GM23338 (cell line): ENCODE data around the gene MYG1. TPM values are rescaled to one million over a fixed set of nuclear protein-coding genes. Genes with fewer than 3 reads are reported as not detected.
"Not testable (repeated sequence)": the region's sequence is repeated elsewhere in the genome, so short reads cannot be mapped to it uniquely, and the experiment has no call there.

Experiments used
- ATAC-seq: fragments of 200-7000 bp; cut with Tn5 transposase; 3 replicates; pipeline ENCODE4 v1.9.1; 2020
- DNase-seq: peaks from one replicate; pipeline ENCODE4 v3.0.0-alpha.2; 2015; ENCODE audit warnings: low spot score
- H2AFZ ChIP-seq: fragments of 200-600 bp; sonication (generic); 2 replicates; pipeline ENCODE4 v1.8.0; 2016; ENCODE audit warnings: antibody characterized with exemption, mild to moderate bottlenecking, moderate library complexity
- H3F3A ChIP-seq: fragments of 200-600 bp; sonication (generic); replicated peaks from 2 replicates; pipeline ENCODE4 v1.8.0; 2017; ENCODE audit warnings: antibody characterized with exemption, mixed run types, low read depth
- H3K27ac ChIP-seq: fragments of 200-600 bp; sonication (generic); 2 replicates; pipeline ENCODE4 v1.6.1; 2016; ENCODE audit warnings: low read depth
- H3K27me3 ChIP-seq: fragments of 200-600 bp; sonication (generic); 2 replicates; pipeline ENCODE4 v1.8.0; 2016; ENCODE audit warnings: mild to moderate bottlenecking, mixed run types, moderate library complexity; ENCODE audit not compliant: insufficient read depth
- H3K36me3 ChIP-seq: fragments of 200-600 bp; sonication (generic); 2 replicates; pipeline ENCODE4 v1.8.0; 2016; ENCODE audit warnings: mild to moderate bottlenecking; ENCODE audit not compliant: insufficient read depth
- H3K4me1 ChIP-seq: fragments of 200-600 bp; sonication (generic); 2 replicates; pipeline ENCODE4 v1.8.0; 2016; ENCODE audit warnings: mild to moderate bottlenecking, moderate library complexity; ENCODE audit not compliant: insufficient read depth
- H3K4me2 ChIP-seq: fragments of 200-600 bp; sonication (generic); 2 replicates; pipeline ENCODE4 v1.7.1; 2017; ENCODE audit warnings: mixed run types
- H3K4me3 ChIP-seq: fragments of 200-600 bp; sonication (generic); 2 replicates; pipeline ENCODE4 v1.6.1; 2016; ENCODE audit warnings: mixed run types
- H3K79me2 ChIP-seq: fragments of 200-600 bp; sonication (generic); replicated peaks from 2 replicates; pipeline ENCODE4 v1.8.0; 2017; ENCODE audit warnings: mild to moderate bottlenecking; ENCODE audit not compliant: insufficient read depth
- H3K9me2 ChIP-seq: fragments of 200-600 bp; sonication (generic); 2 replicates; pipeline ENCODE4 v1.8.0; 2017; ENCODE audit not compliant: insufficient read depth
- H4K20me1 ChIP-seq: fragments of 200-600 bp; sonication (generic); replicated peaks from 2 replicates; pipeline ENCODE4 v1.8.0; 2017; ENCODE audit warnings: mild to moderate bottlenecking; ENCODE audit not compliant: insufficient read depth
- H3K27ac Mint-ChIP-seq: 2 replicates; pipeline ENCODE4 v1.8.0; 2020; ENCODE audit warnings: inconsistent platforms, mild to moderate bottlenecking, moderate library complexity, mixed read lengths
- H3K27me3 Mint-ChIP-seq: 3 replicates; pipeline ENCODE4 v1.8.0; 2022; ENCODE audit warnings: low read depth, mild to moderate bottlenecking, moderate library complexity, mixed read lengths, inconsistent platforms; ENCODE audit not compliant: insufficient read depth, poor library complexity
- H3K36me3 Mint-ChIP-seq: 3 replicates; pipeline ENCODE4 v1.8.0; 2021; ENCODE audit warnings: low read depth, mild to moderate bottlenecking, inconsistent platforms, moderate library complexity, mixed read lengths
- H3K4me1 Mint-ChIP-seq: 3 replicates; pipeline ENCODE4 v1.8.0; 2020; ENCODE audit warnings: mild to moderate bottlenecking, inconsistent platforms, mixed read lengths
- H3K4me3 Mint-ChIP-seq: 3 replicates; pipeline ENCODE4 v1.8.0; 2021; ENCODE audit warnings: moderate library complexity, mild to moderate bottlenecking, inconsistent platforms, mixed read lengths
- H3K9me3 Mint-ChIP-seq: 3 replicates; pipeline ENCODE4 v1.8.0; 2020; ENCODE audit warnings: moderate library complexity, mild to moderate bottlenecking, inconsistent platforms, mixed read lengths
- CREB1 ChIP-seq: fragments of 250-450 bp; sonication (Bioruptor Pico); IDR thresholded peaks from 2 replicates; pipeline ENCODE4 v1.5.0; 2020; ENCODE audit warnings: low read depth, mild to moderate bottlenecking, moderate library complexity
- EZH2phosphoT487 ChIP-seq: fragments of 200-600 bp; sonication (generic); IDR thresholded peaks from one replicate; pipeline ENCODE4 v1.8.1; 2018; ENCODE audit warnings: antibody characterized with exemption; ENCODE audit not compliant: unreplicated experiment
- JUNB ChIP-seq: IDR thresholded peaks from one replicate; pipeline ENCODE4 v1.6.1; 2016; ENCODE audit warnings: antibody characterized with exemption; ENCODE audit not compliant: unreplicated experiment
- ZNF331 ChIP-seq: fragments of 250-450 bp; sonication (Bioruptor Pico); IDR thresholded peaks from 2 replicates; pipeline ENCODE4 v1.5.0; 2020; ENCODE audit warnings: low read depth, mild to moderate bottlenecking, moderate library complexity
- polyA plus RNA-seq: library from polyadenylated mRNA; unstranded; fragments of >200 nt; fragmentation: Nextera tagmentation; extraction: Ambion mirVana; gene quantifications from 2 replicates; pipeline ENCODE4 v1.2.1, GENCODE V29; 2016
- total RNA-seq: library from RNA; depleted of rRNA; stranded (reverse); fragments of >200 nt; shearing (Covaris generic); gene quantifications from 2 replicates; pipeline ENCODE4 v1.2.3, GENCODE V29; 2014
- TF ChIP-seq, protein P1 (sequence below): IDR thresholded peaks from one replicate; pipeline ENCODE4 v1.6.1; 2018; ENCODE audit warnings: antibody characterized with exemption; ENCODE audit not compliant: unreplicated experiment
- TF ChIP-seq, protein P2 (sequence below), 2 experiments: fragments of 200-600 bp in 1 of 2; sonication (generic) in 1 of 2; conservative IDR thresholded peaks; 2 replicates each; pipeline versions ENCODE4 v1.5.1 to v1.6.1; 2016 to 2017; ENCODE audit warnings: antibody characterized with exemption in 2 of 2, low read depth in 2 of 2, mild to moderate bottlenecking in 2 of 2, moderate library complexity in 1 of 2

Gene MYG1
- total and polyA plus RNA-seq, 2 experiments from 2014 or later: 66.5 to 94.2 TPM

DNA sequence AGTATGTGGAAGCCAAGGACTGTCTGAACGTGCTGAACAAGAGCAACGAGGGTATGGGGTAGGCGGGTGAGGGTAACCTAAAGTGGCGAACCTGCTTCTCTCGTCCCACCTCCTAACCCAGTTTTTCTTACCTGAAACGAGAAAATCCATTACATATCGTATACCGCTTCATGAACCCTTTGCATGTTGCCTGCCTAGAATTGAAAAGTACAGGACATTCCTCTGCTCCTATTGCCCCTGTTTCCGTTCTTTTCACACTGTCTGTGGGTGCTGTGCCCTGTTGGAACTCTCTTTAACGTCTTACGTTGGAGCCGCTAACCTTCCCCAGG lies 3.6 kb upstream of the MYG1 start (continued):
- TF ChIP-seq, protein P1, sequence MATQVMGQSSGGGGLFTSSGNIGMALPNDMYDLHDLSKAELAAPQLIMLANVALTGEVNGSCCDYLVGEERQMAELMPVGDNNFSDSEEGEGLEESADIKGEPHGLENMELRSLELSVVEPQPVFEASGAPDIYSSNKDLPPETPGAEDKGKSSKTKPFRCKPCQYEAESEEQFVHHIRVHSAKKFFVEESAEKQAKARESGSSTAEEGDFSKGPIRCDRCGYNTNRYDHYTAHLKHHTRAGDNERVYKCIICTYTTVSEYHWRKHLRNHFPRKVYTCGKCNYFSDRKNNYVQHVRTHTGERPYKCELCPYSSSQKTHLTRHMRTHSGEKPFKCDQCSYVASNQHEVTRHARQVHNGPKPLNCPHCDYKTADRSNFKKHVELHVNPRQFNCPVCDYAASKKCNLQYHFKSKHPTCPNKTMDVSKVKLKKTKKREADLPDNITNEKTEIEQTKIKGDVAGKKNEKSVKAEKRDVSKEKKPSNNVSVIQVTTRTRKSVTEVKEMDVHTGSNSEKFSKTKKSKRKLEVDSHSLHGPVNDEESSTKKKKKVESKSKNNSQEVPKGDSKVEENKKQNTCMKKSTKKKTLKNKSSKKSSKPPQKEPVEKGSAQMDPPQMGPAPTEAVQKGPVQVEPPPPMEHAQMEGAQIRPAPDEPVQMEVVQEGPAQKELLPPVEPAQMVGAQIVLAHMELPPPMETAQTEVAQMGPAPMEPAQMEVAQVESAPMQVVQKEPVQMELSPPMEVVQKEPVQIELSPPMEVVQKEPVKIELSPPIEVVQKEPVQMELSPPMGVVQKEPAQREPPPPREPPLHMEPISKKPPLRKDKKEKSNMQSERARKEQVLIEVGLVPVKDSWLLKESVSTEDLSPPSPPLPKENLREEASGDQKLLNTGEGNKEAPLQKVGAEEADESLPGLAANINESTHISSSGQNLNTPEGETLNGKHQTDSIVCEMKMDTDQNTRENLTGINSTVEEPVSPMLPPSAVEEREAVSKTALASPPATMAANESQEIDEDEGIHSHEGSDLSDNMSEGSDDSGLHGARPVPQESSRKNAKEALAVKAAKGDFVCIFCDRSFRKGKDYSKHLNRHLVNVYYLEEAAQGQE: no peak
- TF ChIP-seq ZNF331 (no peak), CREB1 (CRISPR knock-in tag) (no peak)
- TF ChIP-seq, protein P2, sequence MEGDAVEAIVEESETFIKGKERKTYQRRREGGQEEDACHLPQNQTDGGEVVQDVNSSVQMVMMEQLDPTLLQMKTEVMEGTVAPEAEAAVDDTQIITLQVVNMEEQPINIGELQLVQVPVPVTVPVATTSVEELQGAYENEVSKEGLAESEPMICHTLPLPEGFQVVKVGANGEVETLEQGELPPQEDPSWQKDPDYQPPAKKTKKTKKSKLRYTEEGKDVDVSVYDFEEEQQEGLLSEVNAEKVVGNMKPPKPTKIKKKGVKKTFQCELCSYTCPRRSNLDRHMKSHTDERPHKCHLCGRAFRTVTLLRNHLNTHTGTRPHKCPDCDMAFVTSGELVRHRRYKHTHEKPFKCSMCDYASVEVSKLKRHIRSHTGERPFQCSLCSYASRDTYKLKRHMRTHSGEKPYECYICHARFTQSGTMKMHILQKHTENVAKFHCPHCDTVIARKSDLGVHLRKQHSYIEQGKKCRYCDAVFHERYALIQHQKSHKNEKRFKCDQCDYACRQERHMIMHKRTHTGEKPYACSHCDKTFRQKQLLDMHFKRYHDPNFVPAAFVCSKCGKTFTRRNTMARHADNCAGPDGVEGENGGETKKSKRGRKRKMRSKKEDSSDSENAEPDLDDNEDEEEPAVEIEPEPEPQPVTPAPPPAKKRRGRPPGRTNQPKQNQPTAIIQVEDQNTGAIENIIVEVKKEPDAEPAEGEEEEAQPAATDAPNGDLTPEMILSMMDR (conservative IDR thresholded peaks at IDR 0.05; ENCODE audit: low read depth in 2 of 2): no peak

DNA sequence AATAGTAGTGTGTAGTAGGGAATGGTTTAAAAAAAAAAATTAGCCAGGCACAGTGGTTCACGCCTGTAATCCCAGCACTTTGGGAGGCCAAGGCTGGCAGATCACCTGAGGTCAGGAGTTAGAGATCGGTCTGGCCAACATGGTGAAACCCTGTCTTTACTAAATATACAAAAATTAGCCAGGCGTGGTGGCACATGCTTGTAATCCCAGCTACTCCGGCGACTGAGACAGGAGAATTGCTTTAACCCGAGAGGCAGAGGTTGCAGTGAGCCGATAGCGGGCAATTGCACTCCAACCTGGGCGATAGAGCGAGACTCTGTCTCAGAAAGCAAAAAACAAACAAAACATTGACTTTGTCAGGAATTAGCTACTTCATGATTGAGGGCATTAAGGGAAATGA lies 2.4 kb upstream of the MYG1 start:
- Histone ChIP-seq H3K79me2 (peaks cover 38% of the 10 kb centered on the region), H3K36me3 (peaks cover 12% of the 10 kb centered on the region; the same call in 1 of the 2 replicates), H3K4me1 (peaks cover 14% of the 10 kb centered on the region; the same call in 1 of the 2 replicates), H3F3A (peaks cover 43% of the 10 kb centered on the region)
- not testable (repeated sequence) for DNase-seq, H3K9me3 Mint-ChIP-seq, H3K27ac ChIP-seq, H3K9me2 ChIP-seq, H3K27me3 ChIP-seq, H3K4me3 ChIP-seq, ATAC-seq, H2AFZ ChIP-seq, H3K27ac Mint-ChIP-seq, H4K20me1 ChIP-seq, H3K4me2 ChIP-seq
- Mint-ChIP-seq H3K4me3 (peak overlapping the region; percentile 39; the same call in 2 of the 3 replicates), H3K36me3 (peaks cover 63% of the 10 kb centered on the region), H3K4me1 (peaks cover 25% of the 10 kb centered on the region), H3K27me3 (peaks cover 13% of the 10 kb centered on the region)

DNA sequence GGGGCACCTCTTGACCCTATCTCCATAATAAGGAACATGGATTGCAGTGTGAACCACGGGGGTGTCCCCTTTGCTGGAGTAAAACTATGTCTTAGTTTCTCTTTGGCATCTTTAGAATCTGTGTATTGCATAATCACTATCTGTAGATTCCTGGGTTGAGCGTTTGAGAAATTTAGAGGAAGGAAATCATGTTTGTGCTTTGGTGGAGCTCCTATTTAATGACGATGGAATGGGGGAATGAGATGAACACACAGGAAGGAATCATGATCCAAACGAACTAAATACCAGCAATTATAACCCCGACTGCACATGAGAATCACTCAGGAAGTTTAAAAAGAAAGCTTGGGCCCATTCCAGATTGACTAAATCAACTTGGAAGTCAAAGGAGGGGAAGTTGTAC lies 1.3 kb upstream of the MYG1 start:
- H3K9me2 ChIP-seq: no peaks in the 10 kb centered on the region
- peaks cover 25% of the 10 kb centered on the region for H3K4me1 Mint-ChIP-seq
- no peak overlapping the region for H2AFZ ChIP-seq
- H3K27ac ChIP-seq: peak overlapping the region; percentile 83; the same call in 1 of the 2 replicates
- peaks cover 12% of the 10 kb centered on the region; the same call in 1 of the 2 replicates for H3K36me3 ChIP-seq
- peak overlapping the region; percentile 5; the same call in 1 of the 3 replicates for H3K4me3 Mint-ChIP-seq
- H3K9me3 Mint-ChIP-seq: no peaks in the 10 kb centered on the region; the same call in 2 of the 3 replicates
- H4K20me1 ChIP-seq: no peaks in the 10 kb centered on the region; the same call in none of the 2 replicates
- no peak overlapping the region for H3K4me3 ChIP-seq
- H3K4me2 ChIP-seq: no peak overlapping the region
- peaks cover 60% of the 10 kb centered on the region for H3K36me3 Mint-ChIP-seq
- no peak for ATAC-seq
- peaks cover 38% of the 10 kb centered on the region for H3K79me2 ChIP-seq
- peaks cover 44% of the 10 kb centered on the region for H3F3A ChIP-seq
- TF ChIP-seq EZH2phosphoT487 (no peak), JUNB (no peak)
- no peaks in the 10 kb centered on the region for H3K27me3 ChIP-seq
- no peak overlapping the region for H3K27ac Mint-ChIP-seq
- peaks cover 14% of the 10 kb centered on the region; the same call in 1 of the 2 replicates for H3K4me1 ChIP-seq
- H3K27me3 Mint-ChIP-seq: peaks cover 13% of the 10 kb centered on the region
- DNase-seq: no peak
